GM18502 (cell line): ENCODE results near the gene TSEN2.

Source experiments
- ATAC-seq: cut with Tn5 transposase; IDR thresholded peaks from one replicate; pipeline ENCODE4 v1.9.1; 2021; ENCODE audit warnings: mild to moderate bottlenecking; ENCODE audit not compliant: unreplicated experiment, poor library complexity

The TSEN2 gene

GRCh38 chr3:12496453-12496761 lies 12.1 kb downstream of the TSEN2 start:
- ATAC-seq: no peak

GRCh38 chr3:12499474-12499873 lies 15.2 kb downstream of the TSEN2 start:
- no peak for ATAC-seq

- ATAC-seq: no peak
Measured at GRCh38 chr3:12501360-12502020, 17.2 kb downstream of the TSEN2 start.

GRCh38 chr3:12503126-12503957 lies 19.1 kb downstream of the TSEN2 start:
- no peak for ATAC-seq

- no peak for ATAC-seq
Measured at GRCh38 chr3:12506201-12506709, 22.0 kb downstream of the TSEN2 start.

- no peak for ATAC-seq
Measured at GRCh38 chr3:12507591-12508281, 23.5 kb downstream of the TSEN2 start.

GRCh38 chr3:12508291-12508700 lies 24.0 kb downstream of the TSEN2 start:
- no peak for ATAC-seq

- no peak for ATAC-seq
Measured at GRCh38 chr3:12509466-12509865, 25.2 kb downstream of the TSEN2 start.

- ATAC-seq: no peak
Measured at GRCh38 chr3:12512534-12513118, 28.3 kb downstream of the TSEN2 start.

GRCh38 chr3:12513694-12514446 lies 29.6 kb downstream of the TSEN2 start:
- ATAC-seq: no peak

- ATAC-seq: no peak
Measured at GRCh38 chr3:12515631-12516030, 31.4 kb downstream of the TSEN2 start.

- no peak for ATAC-seq
Measured at GRCh38 chr3:12516873-12517272, 32.6 kb downstream of the TSEN2 start.

- ATAC-seq: no peak
Measured at GRCh38 chr3:12518261-12519028, 34.2 kb downstream of the TSEN2 start.

- ATAC-seq: no peak
Measured at GRCh38 chr3:12521010-12521409, 36.7 kb downstream of the TSEN2 start.

- no peak for ATAC-seq
Measured at GRCh38 chr3:12522721-12523120, 38.4 kb downstream of the TSEN2 start.

- ATAC-seq: no peak
Measured at GRCh38 chr3:12527757-12528143, 43.5 kb downstream of the TSEN2 start.

- no peak for ATAC-seq
Measured at GRCh38 chr3:12532182-12532581, 47.9 kb downstream of the TSEN2 start.

- ATAC-seq: no peak
Measured at GRCh38 chr3:12536423-12536822, 52.1 kb downstream of the TSEN2 start.

GRCh38 chr3:12541625-12542024 lies 57.3 kb downstream of the TSEN2 start:
- no peak for ATAC-seq
